NK-92 (cell line): ENCODE results near the gene HIVEP3.
"Not testable (repeated sequence)": the region's sequence is repeated elsewhere in the genome, so short reads cannot be mapped to it uniquely, and the experiment has no call there.

ENCODE experiments used
- DNase-seq: peaks from one replicate; lab custom pipeline; 2025; ENCODE audit not compliant: unreplicated experiment; lab: John Stamatoyannopoulos, UW

HIVEP3 gene

GRCh38 chr1:41918450-41919043 is at the start of gene HIVEP3:
TSS of gene HIVEP3 (minus strand) at chr1:41918922.
- no peak for DNase-seq

DNA sequence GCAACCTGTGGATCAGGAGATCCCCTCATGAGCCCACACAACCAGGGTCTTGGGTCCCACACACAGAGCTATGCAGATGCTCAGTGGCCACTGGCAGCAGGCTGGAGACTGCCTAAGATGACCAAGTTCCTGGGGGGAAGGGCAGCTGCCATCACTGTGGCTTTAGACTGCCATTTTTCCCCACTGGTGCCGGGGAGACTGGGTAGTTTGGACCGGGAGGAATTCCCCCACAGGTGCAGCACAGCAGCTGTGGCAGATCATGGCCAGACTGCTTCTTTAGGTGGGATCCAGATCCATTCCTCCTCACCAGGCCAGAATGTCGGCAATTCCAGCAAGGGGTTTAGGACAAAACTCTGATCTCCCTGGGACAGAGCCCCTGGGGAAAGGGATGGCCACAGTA is 45.7 kb upstream of the HIVEP3 start:
- no peak for DNase-seq

DNA sequence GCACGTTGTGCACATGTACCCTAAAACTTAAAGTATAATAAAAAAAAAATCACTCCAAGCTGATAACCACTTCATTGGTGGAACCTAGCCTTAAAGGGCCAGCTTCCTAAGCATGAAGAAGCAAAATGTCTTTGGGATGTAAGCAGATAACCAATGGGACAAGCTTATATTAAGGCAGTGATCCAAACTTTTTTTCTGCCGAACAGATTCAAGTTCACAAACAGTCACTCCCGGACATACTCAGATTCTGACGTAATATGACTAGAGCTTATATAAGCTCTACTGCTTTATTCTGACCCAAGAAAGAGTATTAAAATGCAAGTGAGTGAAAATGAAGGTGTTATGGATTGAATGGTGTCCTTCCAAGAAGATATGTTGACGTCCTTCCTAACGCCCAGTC is 44.9 kb upstream of the HIVEP3 start:
- no peak for DNase-seq

DNA sequence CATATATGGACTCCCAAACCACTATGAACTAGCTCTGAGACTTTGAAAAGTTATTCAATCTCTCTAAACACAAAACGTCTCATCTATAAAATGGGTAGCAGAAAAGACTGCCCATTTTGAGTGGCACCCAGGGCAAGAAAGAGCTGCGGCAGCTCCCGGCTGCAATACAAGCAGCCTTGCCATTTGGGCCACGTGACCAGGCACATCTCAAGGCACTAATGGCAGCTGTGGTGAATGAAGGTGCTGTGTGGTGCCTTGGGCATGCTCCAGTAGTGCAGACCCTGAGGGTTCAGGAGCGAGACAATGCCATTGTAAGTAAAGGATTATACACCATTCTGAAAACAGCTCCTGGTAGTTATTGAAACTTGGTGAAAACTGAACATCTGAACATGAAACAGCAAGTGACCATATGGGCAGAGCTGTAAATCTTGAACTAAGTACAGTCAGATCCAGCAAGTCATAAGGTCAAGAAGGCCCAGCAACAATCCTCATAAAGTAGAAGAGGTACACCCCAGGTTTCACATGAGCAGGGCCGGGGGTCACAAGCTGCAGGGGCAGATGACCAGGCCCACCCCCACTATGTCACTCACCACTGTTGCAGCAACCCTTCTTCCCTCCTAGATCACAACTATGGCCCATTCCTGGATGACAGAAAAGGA is 39.4 kb upstream of the HIVEP3 start:
- no peak for DNase-seq

DNA sequence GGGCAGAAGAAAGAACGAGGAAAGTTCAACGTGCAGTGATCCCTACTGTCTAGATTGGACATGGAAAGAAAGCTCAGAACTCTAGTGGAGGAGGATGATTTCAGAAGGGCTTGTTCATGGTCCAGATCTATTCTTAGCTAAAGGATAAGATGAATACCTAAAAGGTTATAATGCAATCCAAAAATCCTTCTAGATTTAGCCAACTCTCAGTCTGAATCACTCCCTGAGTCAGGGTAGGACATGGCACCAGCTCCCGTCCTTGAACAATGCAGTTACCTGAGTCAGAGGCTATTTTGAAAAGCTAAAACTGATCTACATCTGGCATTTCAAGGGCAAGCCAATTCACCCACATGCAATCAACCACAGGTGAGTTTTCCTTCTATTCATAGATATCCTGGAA is 38.8 kb upstream of the HIVEP3 start:
- no peak for DNase-seq

- DNase-seq, result no peak
Measured at GRCh38 chr1:41955461-41956159, 36.9 kb upstream of the HIVEP3 start.

GRCh38 chr1:41954533-41954944 is 35.8 kb upstream of the HIVEP3 start:
- no peak for DNase-seq

GRCh38 chr1:41953291-41953690 is 34.6 kb upstream of the HIVEP3 start:
- no peak for DNase-seq

- no peak for DNase-seq
Measured at GRCh38 chr1:41952208-41952607, 33.5 kb upstream of the HIVEP3 start.

DNA sequence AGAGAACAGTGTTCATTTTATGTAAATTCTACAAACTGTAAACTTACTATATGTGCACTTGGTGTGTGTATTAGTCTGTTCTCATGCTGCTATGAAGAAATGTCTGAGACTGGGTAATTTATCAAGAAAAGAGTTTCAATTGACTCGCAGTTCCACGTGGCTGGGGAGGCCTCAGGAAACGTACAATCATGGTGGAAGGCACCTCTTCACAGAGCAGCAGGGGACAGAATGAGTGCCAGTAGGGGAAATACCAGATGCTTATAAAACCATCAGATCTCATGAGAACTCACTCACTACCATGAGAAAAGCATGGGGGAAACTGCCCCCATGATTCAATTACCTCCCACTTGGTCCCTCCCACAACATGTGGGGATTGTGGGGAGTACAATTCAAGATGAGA is 32.8 kb upstream of the HIVEP3 start:
- DNase-seq, result not testable (repeated sequence)

GRCh38 chr1:41950820-41951219 is 32.1 kb upstream of the HIVEP3 start:
- no peak for DNase-seq

DNA sequence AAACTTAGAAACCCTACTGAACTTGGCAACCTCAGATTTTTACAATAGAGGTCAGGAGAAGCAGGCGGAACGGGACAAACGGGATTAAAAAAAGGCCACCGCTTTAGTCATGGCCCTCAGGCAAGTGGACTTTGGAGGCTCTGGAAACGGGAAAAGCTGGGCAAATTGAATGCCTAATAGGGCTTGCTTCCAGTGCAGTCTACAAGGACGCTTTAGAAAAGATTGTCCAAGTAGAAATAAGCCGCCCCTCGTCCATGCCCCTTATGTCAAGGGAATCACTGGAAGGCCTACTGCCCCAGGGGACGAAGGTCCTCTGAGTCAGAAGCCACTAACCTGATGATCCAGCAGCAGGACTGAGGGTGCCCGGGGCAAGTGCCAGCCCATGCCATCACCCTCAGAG is 27.2 kb upstream of the HIVEP3 start:
- DNase-seq, result not testable (repeated sequence)

GRCh38 chr1:41943717-41944116 is 25.0 kb upstream of the HIVEP3 start:
- DNase-seq, result no peak

DNA sequence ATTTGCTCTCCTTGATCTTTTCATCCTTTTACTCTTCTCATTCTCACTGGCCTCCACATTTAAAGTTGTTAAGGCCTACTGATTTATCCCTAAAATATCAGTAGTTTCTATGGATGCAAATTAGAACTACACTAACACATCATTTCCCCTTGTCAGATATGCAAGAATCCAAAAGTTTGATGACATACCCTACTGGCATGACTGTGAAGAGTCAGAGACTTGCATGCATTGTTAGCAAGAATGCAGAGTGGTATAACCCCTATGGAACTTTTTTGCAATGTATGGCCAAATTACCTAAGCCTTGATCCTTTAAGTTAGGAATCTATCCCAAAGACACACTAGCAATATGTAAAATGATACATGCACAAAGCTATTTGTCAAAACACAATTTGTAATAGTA is 23.6 kb upstream of the HIVEP3 start:
- DNase-seq, result no peak

- no peak for DNase-seq
Measured at GRCh38 chr1:41941381-41941780, 22.7 kb upstream of the HIVEP3 start.

DNA sequence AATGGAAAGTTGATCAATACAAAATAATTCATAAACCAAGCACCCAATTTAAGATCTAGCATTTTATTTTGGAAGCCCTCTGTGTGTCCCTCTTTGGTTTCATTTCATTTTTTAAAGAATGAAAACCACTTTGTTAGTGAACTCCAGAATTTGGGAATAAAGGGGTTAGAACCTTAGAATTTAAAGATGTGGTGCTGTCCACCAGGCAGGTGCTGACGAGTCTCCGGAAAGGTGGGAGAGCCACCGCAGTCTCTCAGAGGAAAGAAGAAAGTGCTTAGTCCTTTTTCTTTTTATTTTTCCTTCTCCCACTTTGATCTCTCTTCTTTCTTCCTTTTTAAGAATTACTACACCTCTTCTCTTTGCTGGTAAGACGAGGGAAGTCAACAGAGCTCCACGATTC is 20.5 kb upstream of the HIVEP3 start:
- no peak for DNase-seq

DNA sequence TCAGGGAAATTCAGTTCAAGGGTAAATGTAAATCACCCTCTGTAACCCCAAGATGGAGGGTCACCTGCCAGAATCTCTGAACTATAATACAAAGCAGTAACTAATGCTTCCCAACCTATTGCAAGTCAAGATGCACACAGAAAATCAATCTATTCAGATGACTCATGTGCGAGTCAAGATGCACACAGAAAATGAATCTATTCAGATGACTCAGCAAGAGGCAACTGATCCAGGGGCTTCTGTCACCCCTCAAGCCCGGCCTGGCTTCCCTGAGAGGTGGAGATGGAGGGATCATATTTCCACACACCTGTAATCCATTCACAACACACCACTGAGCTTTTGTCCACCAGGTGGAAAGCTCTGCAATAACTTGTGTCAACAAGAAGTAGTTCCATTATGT is 17.4 kb upstream of the HIVEP3 start:
- DNase-seq, result no peak

DNA sequence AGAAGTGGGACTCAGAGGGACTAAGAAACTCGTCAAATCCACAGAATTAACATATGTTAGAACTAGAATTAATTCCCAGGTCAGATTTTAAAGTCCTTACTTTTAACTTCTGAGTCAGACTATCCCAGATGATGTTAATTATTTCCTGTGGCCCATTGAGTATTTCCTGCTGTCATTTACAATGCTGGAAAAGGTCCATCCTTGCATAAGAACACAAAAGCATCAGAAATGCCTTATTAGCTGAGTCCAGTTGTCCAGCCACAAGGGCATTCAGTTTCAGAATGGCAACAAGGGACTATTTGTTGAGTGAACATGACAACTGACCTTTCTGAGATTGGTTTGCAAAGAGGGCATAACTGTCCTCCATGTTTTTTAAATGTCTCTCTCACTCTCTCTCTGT is 16.5 kb upstream of the HIVEP3 start:
- DNase-seq, result no peak

- DNase-seq, result no peak
Measured at GRCh38 chr1:41933106-41933505, 14.4 kb upstream of the HIVEP3 start.

GRCh38 chr1:41931578-41931977 is 12.9 kb upstream of the HIVEP3 start:
- DNase-seq, result no peak

DNA sequence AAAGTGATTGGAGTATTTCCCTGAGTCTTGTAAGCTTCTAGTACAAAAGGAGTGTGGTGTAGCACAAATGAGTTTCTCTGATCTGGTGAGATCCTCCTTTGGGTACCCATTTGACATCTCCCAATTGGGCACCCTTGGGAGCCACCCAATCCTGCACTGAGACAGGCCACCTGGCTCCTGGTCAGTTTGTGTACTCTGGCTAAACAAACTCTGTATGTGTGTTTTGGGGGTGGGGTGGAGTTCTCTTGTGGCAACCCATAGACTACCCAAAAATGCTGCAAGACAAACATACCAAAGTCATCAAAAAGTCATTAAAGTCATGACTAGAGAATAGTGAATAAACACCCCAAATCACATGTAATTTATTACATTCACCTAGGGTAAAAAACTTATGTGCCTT is 8.4 kb upstream of the HIVEP3 start:
- no peak for DNase-seq

GRCh38 chr1:41925712-41926111 is 7.0 kb upstream of the HIVEP3 start:
- DNase-seq, result no peak

- no peak for DNase-seq
Measured at GRCh38 chr1:41924911-41925310, 6.2 kb upstream of the HIVEP3 start.
